OCI-LY7 (cell line): Measurements from ENCODE around the gene TRHDE. TPM values are rescaled to one million over a fixed set of nuclear protein-coding genes. Genes with fewer than 3 reads are reported as not detected.

Source experiments
- BruUV-seq: library from RNA; stranded (reverse); fragments of 400-500 nt; replicated peaks from 2 replicates; lab custom pipeline; 2021; lab: Mats Ljungman, UMichigan
- CTCF ChIA-PET: fragments of 300-600 bp; sonication (Branson Sonifier 250); formaldehyde crosslinking; loops from one replicate; lab custom pipeline; 2022; ENCODE audit warnings: antibody characterized with exemption; ENCODE audit not compliant: unreplicated experiment; lab: Charles Lee
- POLR2A ChIA-PET: fragments of 300-600 bp; sonication (Branson Sonifier 250); formaldehyde crosslinking; loops from one replicate; lab custom pipeline; 2022; ENCODE audit warnings: antibody characterized with exemption; lab: Charles Lee
- DNase-seq: peaks from one replicate; pipeline ENCODE4 v3.0.0-alpha.2; 2015; ENCODE audit warnings: low spot score
- H2AFZ ChIP-seq: fragments of 200-600 bp; sonication (generic), shearing (Covaris generic); 2 replicates; pipeline ENCODE4 v1.6.1; 2014; ENCODE audit warnings: mild to moderate bottlenecking, antibody characterized with exemption, low read length, moderate library complexity
- H3K27ac ChIP-seq: fragments of 200-600 bp; sonication (generic); 2 replicates; pipeline ENCODE4 v1.5.1; 2014; ENCODE audit warnings: mixed run types, low read depth, mild to moderate bottlenecking, moderate library complexity, low read length, inconsistent platforms; ENCODE audit not compliant: poor library complexity, severe bottlenecking
- H3K36me3 ChIP-seq: fragments of 200-600 bp; sonication (generic); 2 replicates; pipeline ENCODE4 v1.6.1; 2014; ENCODE audit warnings: mild to moderate bottlenecking, antibody characterized with exemption, low read length, moderate library complexity, mixed read lengths; ENCODE audit not compliant: insufficient read depth
- H3K4me1 ChIP-seq: fragments of 200-600 bp; sonication (generic); 2 replicates; pipeline ENCODE4 v1.5.1; 2014; ENCODE audit warnings: mild to moderate bottlenecking, low read length; ENCODE audit not compliant: insufficient read depth, poor library complexity, severe bottlenecking
- H3K4me2 ChIP-seq: fragments of 200-600 bp; sonication (generic); 2 replicates; pipeline ENCODE4 v1.6.1; 2014; ENCODE audit warnings: mild to moderate bottlenecking, low read length
- H3K4me3 ChIP-seq: fragments of 200-600 bp; sonication (generic); 2 replicates; pipeline ENCODE4 v1.5.1; 2014; ENCODE audit warnings: mild to moderate bottlenecking, low read depth, low read length; ENCODE audit not compliant: poor library complexity, severe bottlenecking
- H3K79me2 ChIP-seq: fragments of 200-600 bp; sonication (generic); 2 replicates; pipeline ENCODE4 v1.6.1; 2016; ENCODE audit warnings: low read depth, mild to moderate bottlenecking, low read length, moderate library complexity, mixed read lengths; ENCODE audit not compliant: insufficient read depth
- H3K9me2 ChIP-seq: fragments of 200-600 bp; sonication (generic); 2 replicates; pipeline ENCODE4 v1.6.1; 2016; ENCODE audit warnings: mild to moderate bottlenecking, low read length, mixed read lengths; ENCODE audit not compliant: insufficient read depth
- H3K9me3 ChIP-seq: fragments of 200-600 bp; sonication (generic); 2 replicates; pipeline ENCODE4 v1.6.1; 2014; ENCODE audit warnings: mild to moderate bottlenecking, mixed run types, low read length, mixed read lengths
- H4K20me1 ChIP-seq: fragments of 200-600 bp; sonication (generic); 2 replicates; pipeline ENCODE4 v1.6.1; 2014; ENCODE audit warnings: mild to moderate bottlenecking, antibody characterized with exemption, low read length, moderate library complexity, mixed read lengths; ENCODE audit not compliant: insufficient read depth
- CTCF ChIP-seq: fragments of 200-600 bp; sonication (generic); conservative IDR thresholded peaks from 2 replicates; pipeline ENCODE4 v1.5.1; 2014; ENCODE audit warnings: mild to moderate bottlenecking, antibody characterized with exemption, low read length, moderate library complexity, mixed read lengths
- EZH2phosphoT487 ChIP-seq: fragments of 200-600 bp; sonication (generic); IDR thresholded peaks from 2 replicates; pipeline ENCODE4 v1.6.1; 2018; ENCODE audit warnings: low read depth, borderline replicate concordance, mild to moderate bottlenecking, mixed run types, antibody characterized with exemption, low read length, moderate library complexity, mixed read lengths
- intact Hi-C: fragments of 100-400 bp; cut with micrococcal nuclease; formaldehyde crosslinking; loops from one replicate; pipeline ENCODE4 v1.10.0; 2022; ENCODE audit not compliant: unreplicated experiment
- total RNA-seq, 2 experiments: library from RNA; depleted of rRNA in 1 of 2; stranded (reverse); fragments of >200 nt in 1 of 2; shearing (Covaris generic) in 1 of 2; gene quantifications; 2 replicates each; pipeline ENCODE4 v1.2.3, GENCODE V29; 2014 to 2022

TRHDE gene
- total RNA-seq, 2 experiments from 2014 or later = not detected

GRCh38 chr12:72380441-72380840 is 108.3 kb downstream of the TRHDE start:
- H3K9me2 ChIP-seq = no peaks in the 10 kb centered on the region
- TF ChIP-seq EZH2phosphoT487 (no peak), CTCF (no peak)
- CTCF ChIA-PET = no interaction called here

GRCh38 chr12:72388322-72388721 is 116.2 kb downstream of the TRHDE start:
- H3K9me3 ChIP-seq = no peaks in the 10 kb centered on the region
- no peaks in the 10 kb centered on the region for H3K9me2 ChIP-seq
- H3K4me2 ChIP-seq = no peak overlapping the region
- H3K4me1 ChIP-seq = no peaks in the 10 kb centered on the region
- no peak overlapping the region for H2AFZ ChIP-seq
- H3K36me3 ChIP-seq = no peaks in the 10 kb centered on the region
- no TSS peak for BruUV-seq
- POLR2A ChIA-PET = interaction anchor here (0.6 kb wide), 1 partner anchor 121 kb away, joined by 3 read pairs; no protein-coding TSS in a partner anchor
- H3K27ac ChIP-seq = no peak overlapping the region
- CTCF ChIA-PET = no interaction called here
- no peaks in the 10 kb centered on the region for H3K79me2 ChIP-seq
- H3K4me3 ChIP-seq = no peak overlapping the region
- no peak for DNase-seq
- no peaks in the 10 kb centered on the region for H4K20me1 ChIP-seq
- no peak for TF ChIP-seq EZH2phosphoT487
- TF ChIP-seq CTCF = no peak
- intact Hi-C loops = no loop called here

More at GRCh38 chr12:72380441-72380840, 108.3 kb downstream of the TRHDE start:
- H3K4me2 ChIP-seq = no peak overlapping the region
- H4K20me1 ChIP-seq = no peaks in the 10 kb centered on the region
- no peak for DNase-seq
- intact Hi-C loops = no loop called here
- H3K27ac ChIP-seq = no peak overlapping the region
- no TSS peak for BruUV-seq
- H3K36me3 ChIP-seq = no peaks in the 10 kb centered on the region
- no peaks in the 10 kb centered on the region for H3K79me2 ChIP-seq
- no peaks in the 10 kb centered on the region for H3K4me1 ChIP-seq
- no peak overlapping the region for H2AFZ ChIP-seq
- H3K9me3 ChIP-seq = no peaks in the 10 kb centered on the region
- no peak overlapping the region for H3K4me3 ChIP-seq
- POLR2A ChIA-PET = no interaction called here

DNA sequence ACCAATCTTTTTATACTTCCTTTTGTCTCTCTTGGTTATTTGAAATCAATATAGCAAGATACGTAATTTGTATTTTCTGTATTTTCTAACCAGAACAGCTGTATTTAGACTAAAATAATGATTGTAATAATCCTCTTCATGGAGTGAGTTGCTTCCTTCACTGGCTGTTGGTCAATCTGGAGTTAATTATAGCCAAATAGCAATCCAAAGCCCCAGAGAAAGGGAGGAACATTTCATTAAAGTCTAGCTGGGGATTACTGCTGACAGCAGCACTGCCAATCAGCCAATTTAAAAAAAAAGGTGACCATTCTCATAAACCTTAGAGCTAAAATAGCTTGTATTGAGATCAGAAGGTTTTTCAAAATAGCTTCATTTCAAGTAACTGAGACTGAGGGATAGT is 118.0 kb downstream of the TRHDE start:
- no peak overlapping the region for H3K4me2 ChIP-seq
- no peaks in the 10 kb centered on the region for H3K9me3 ChIP-seq
- H2AFZ ChIP-seq = no peak overlapping the region
- no peaks in the 10 kb centered on the region for H4K20me1 ChIP-seq
- POLR2A ChIA-PET = no interaction called here
- BruUV-seq = no TSS peak
- no peaks in the 10 kb centered on the region for H3K4me1 ChIP-seq
- intact Hi-C loops = no loop called here
- no peaks in the 10 kb centered on the region for H3K9me2 ChIP-seq
- no peak overlapping the region for H3K4me3 ChIP-seq
- H3K36me3 ChIP-seq = no peaks in the 10 kb centered on the region
- no peak overlapping the region for H3K27ac ChIP-seq
- no peak for TF ChIP-seq CTCF
- no peak for TF ChIP-seq EZH2phosphoT487
- DNase-seq = no peak
- CTCF ChIA-PET = no interaction called here
- H3K79me2 ChIP-seq = no peaks in the 10 kb centered on the region
